OCI-LY1 (cell line): ENCODE measurements around the gene SFTA2.

Source experiments
- CTCF ChIP-seq: fragments of 200-600 bp; sonication (generic), shearing (Covaris generic); IDR thresholded peaks from 2 replicates; pipeline ENCODE4 v1.5.1; 2017; ENCODE audit warnings: mild to moderate bottlenecking, antibody characterized with exemption, low read length, moderate library complexity, mixed read lengths
- EZH2 ChIP-seq: fragments of 200-600 bp; sonication (generic), shearing (Covaris generic); IDR thresholded peaks from 2 replicates; pipeline ENCODE4 v1.8.0; 2017; ENCODE audit warnings: borderline replicate concordance, mixed run types, mild to moderate bottlenecking, antibody characterized with exemption, low read length, moderate library complexity, mixed read lengths

DNA sequence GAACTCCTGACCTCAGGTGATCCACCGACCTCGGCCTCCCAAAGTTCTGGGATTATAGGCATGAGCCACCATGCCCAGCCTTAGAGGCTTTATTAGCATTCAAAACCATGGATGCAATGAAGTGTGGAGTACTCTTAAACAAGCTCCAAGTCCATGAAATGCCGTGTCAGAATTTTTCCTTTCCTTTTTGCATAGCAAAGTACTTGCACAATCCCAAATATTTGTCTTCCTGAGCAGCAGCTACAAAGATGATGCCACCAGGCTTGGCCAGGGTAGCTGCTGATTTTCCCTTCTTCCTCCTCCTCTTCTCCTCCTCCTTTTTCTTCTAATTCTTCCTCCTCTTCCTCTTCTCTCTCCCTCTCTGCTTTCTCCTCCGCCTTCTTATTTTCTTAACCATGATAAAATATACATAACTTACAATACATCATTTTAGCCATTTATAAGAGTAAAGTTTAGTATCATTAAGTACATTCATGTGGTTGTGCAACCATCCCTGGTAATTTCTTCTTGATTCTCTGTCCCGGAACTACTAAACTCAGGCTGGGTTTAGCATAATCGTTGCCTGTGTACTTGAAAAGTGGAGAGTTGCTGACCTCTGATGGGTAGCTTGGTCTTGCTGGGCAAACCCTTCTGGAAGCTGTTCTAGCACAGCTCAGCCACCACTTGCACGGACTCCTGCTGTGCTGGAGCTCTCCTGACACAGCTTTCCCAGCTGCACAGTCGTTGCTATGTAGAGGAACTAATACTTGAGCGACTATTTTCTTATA, 29.1 kb upstream of the SFTA2 start:
- TF ChIP-seq CTCF = no peak
- TF ChIP-seq EZH2 = no peak
